Type B pancreatic cell (in vitro differentiated cells): ENCODE data around the gene FHAD1. TPM values are rescaled to one million over a fixed set of nuclear protein-coding genes. Genes with fewer than 3 reads are reported as not detected.

Experiments used
- DNase-seq: peaks from one replicate; pipeline ENCODE4 v3.0.0; 2021; ENCODE audit warnings: mixed read lengths; ENCODE audit not compliant: unreplicated experiment; ENCODE audit errors: extremely low spot score
- H3K27ac Mint-ChIP-seq: 2 replicates; pipeline ENCODE4 v1.8.0; 2021; ENCODE audit warnings: mild to moderate bottlenecking, mixed read lengths
- H3K27me3 Mint-ChIP-seq: 2 replicates; pipeline ENCODE4 v1.8.0; 2021; ENCODE audit warnings: mixed read lengths
- H3K36me3 Mint-ChIP-seq: 2 replicates; pipeline ENCODE4 v1.8.0; 2021; ENCODE audit warnings: mixed read lengths
- H3K4me1 Mint-ChIP-seq: one replicate; pipeline ENCODE4 v1.8.0; 2021; ENCODE audit warnings: mixed read lengths; ENCODE audit not compliant: unreplicated experiment
- H3K4me3 Mint-ChIP-seq: 2 replicates; pipeline ENCODE4 v1.8.0; 2021; ENCODE audit warnings: mild to moderate bottlenecking, mixed read lengths
- H3K9me3 Mint-ChIP-seq: 2 replicates; pipeline ENCODE4 v1.8.0; 2021; ENCODE audit warnings: mixed read lengths
- CTCF ChIP-seq: fragments of 200-600 bp; sonication (generic); conservative IDR thresholded peaks from 2 replicates; pipeline ENCODE4 v1.5.0; 2021; ENCODE audit warnings: antibody characterized with exemption, mild to moderate bottlenecking
- total RNA-seq: library from RNA; stranded (reverse); gene quantifications from 2 replicates; pipeline ENCODE4 v1.2.1, GENCODE V29; 2021; ENCODE audit warnings: low replicate concordance

FHAD1 gene
- total RNA-seq, 1 donor from 2014 or later: 3.8 TPM

GRCh38 chr1:15210651-15211375 lies 36.2 kb upstream of the FHAD1 start:
- Mint-ChIP-seq H3K27ac (no peak overlapping the region), H3K36me3 (peaks cover 12% of the 10 kb centered on the region), H3K4me3 (no peak overlapping the region), H3K9me3 (no peaks in the 10 kb centered on the region), H3K4me1 (peaks cover 52% of the 10 kb centered on the region), H3K27me3 (no peaks in the 10 kb centered on the region)
- no peak for TF ChIP-seq CTCF
- DNase-seq: no peak

- DNase-seq: no peak
- no peak for TF ChIP-seq CTCF
- Mint-ChIP-seq H3K9me3 (peaks cover under 1% of the 10 kb centered on the region), H3K4me3 (no peak overlapping the region), H3K4me1 (peaks cover 50% of the 10 kb centered on the region), H3K27me3 (no peaks in the 10 kb centered on the region), H3K36me3 (peaks cover 15% of the 10 kb centered on the region), H3K27ac (no peak overlapping the region)
Observed at GRCh38 chr1:15211424-15211823, 35.6 kb upstream of the FHAD1 start.

GRCh38 chr1:15212216-15212953 lies 34.6 kb upstream of the FHAD1 start:
- no peaks in the 10 kb centered on the region for H3K27me3 Mint-ChIP-seq
- H3K4me3 Mint-ChIP-seq: no peak overlapping the region
- H3K9me3 Mint-ChIP-seq: peaks cover 4% of the 10 kb centered on the region
- no peak for DNase-seq
- no peak for TF ChIP-seq CTCF
- H3K4me1 Mint-ChIP-seq: peaks cover 41% of the 10 kb centered on the region
- peaks cover 16% of the 10 kb centered on the region for H3K36me3 Mint-ChIP-seq
- H3K27ac Mint-ChIP-seq: peak overlapping the region; percentile 47

- no peak for DNase-seq
- peak overlapping the region; percentile 47 for H3K27ac Mint-ChIP-seq
- peaks cover 14% of the 10 kb centered on the region for H3K36me3 Mint-ChIP-seq
- no peaks in the 10 kb centered on the region for H3K27me3 Mint-ChIP-seq
- peak overlapping the region; percentile 4 for H3K4me3 Mint-ChIP-seq
- peaks cover 4% of the 10 kb centered on the region for H3K9me3 Mint-ChIP-seq
- H3K4me1 Mint-ChIP-seq: peaks cover 35% of the 10 kb centered on the region
- no peak for TF ChIP-seq CTCF
Observed at GRCh38 chr1:15212954-15213291, 34.1 kb upstream of the FHAD1 start.

- Mint-ChIP-seq H3K9me3 (peaks cover 4% of the 10 kb centered on the region), H3K36me3 (peaks cover 17% of the 10 kb centered on the region), H3K27me3 (no peaks in the 10 kb centered on the region), H3K4me3 (peak overlapping the region; percentile 61), H3K27ac (peak overlapping the region; percentile 44), H3K4me1 (peaks cover 33% of the 10 kb centered on the region)
- no peak for DNase-seq
- TF ChIP-seq CTCF: no peak
Observed at GRCh38 chr1:15213341-15213821, 33.6 kb upstream of the FHAD1 start.
